RWPE2 (cell line): Measurements from ENCODE around the gene STXBP4.

Experiments
- ATAC-seq: fragments of 200-7000 bp; cut with Tn5 transposase; 3 replicates; pipeline ENCODE4 v1.9.1; 2021; ENCODE audit warnings: low read depth
- DNase-seq: peaks from one replicate; pipeline ENCODE4 v3.0.0-alpha.2; 2020; ENCODE audit warnings: low spot score
- H3K27ac ChIP-seq: fragments of 450-650 bp; 2 replicates; pipeline ENCODE4 v1.5.1; 2017; ENCODE audit warnings: mild to moderate bottlenecking; ENCODE audit not compliant: poor library complexity, severe bottlenecking
- H3K27me3 ChIP-seq: fragments of 250-450 bp; sonication (Bioruptor Pico); 2 replicates; pipeline ENCODE4 v1.5.1; 2021; ENCODE audit warnings: mild to moderate bottlenecking, moderate library complexity; ENCODE audit not compliant: insufficient read depth, poor library complexity, severe bottlenecking
- H3K36me3 ChIP-seq: fragments of 250-450 bp; sonication (Bioruptor Pico); 2 replicates; pipeline ENCODE4 v1.5.1; 2020; ENCODE audit warnings: low read depth, mild to moderate bottlenecking, moderate library complexity
- H3K4me1 ChIP-seq: fragments of 250-450 bp; sonication (Bioruptor Pico); 2 replicates; pipeline ENCODE4 v1.5.1; 2021; ENCODE audit warnings: mild to moderate bottlenecking, moderate library complexity; ENCODE audit not compliant: insufficient read depth, poor library complexity, severe bottlenecking
- H3K4me3 ChIP-seq: fragments of 250-450 bp; sonication (Bioruptor Pico); 2 replicates; pipeline ENCODE4 v1.5.1; 2021; ENCODE audit warnings: mild to moderate bottlenecking, moderate library complexity; ENCODE audit not compliant: severe bottlenecking
- H3K9me3 ChIP-seq: fragments of 250-450 bp; sonication (Bioruptor Pico); 2 replicates; pipeline ENCODE4 v1.5.1; 2021; ENCODE audit warnings: mild to moderate bottlenecking, moderate library complexity; ENCODE audit not compliant: severe bottlenecking
- TF ChIP-seq, protein P1 (sequence below): fragments of 450-650 bp; IDR thresholded peaks from one replicate; pipeline ENCODE4 v1.5.1; 2017; ENCODE audit warnings: mild to moderate bottlenecking, moderate library complexity; ENCODE audit not compliant: poor library complexity, severe bottlenecking

Gene STXBP4

GRCh38 chr17:55144518-55144917 lies 176.0 kb downstream of the STXBP4 start:
- ATAC-seq: no peak
- Histone ChIP-seq H3K36me3 (no peaks in the 10 kb centered on the region), H3K4me1 (no peaks in the 10 kb centered on the region), H3K27me3 (no peaks in the 10 kb centered on the region), H3K9me3 (no peaks in the 10 kb centered on the region), H3K27ac (no peak overlapping the region), H3K4me3 (no peak overlapping the region)
- DNase-seq: no peak
- TF ChIP-seq, protein P1, sequence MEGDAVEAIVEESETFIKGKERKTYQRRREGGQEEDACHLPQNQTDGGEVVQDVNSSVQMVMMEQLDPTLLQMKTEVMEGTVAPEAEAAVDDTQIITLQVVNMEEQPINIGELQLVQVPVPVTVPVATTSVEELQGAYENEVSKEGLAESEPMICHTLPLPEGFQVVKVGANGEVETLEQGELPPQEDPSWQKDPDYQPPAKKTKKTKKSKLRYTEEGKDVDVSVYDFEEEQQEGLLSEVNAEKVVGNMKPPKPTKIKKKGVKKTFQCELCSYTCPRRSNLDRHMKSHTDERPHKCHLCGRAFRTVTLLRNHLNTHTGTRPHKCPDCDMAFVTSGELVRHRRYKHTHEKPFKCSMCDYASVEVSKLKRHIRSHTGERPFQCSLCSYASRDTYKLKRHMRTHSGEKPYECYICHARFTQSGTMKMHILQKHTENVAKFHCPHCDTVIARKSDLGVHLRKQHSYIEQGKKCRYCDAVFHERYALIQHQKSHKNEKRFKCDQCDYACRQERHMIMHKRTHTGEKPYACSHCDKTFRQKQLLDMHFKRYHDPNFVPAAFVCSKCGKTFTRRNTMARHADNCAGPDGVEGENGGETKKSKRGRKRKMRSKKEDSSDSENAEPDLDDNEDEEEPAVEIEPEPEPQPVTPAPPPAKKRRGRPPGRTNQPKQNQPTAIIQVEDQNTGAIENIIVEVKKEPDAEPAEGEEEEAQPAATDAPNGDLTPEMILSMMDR: no peak

DNA sequence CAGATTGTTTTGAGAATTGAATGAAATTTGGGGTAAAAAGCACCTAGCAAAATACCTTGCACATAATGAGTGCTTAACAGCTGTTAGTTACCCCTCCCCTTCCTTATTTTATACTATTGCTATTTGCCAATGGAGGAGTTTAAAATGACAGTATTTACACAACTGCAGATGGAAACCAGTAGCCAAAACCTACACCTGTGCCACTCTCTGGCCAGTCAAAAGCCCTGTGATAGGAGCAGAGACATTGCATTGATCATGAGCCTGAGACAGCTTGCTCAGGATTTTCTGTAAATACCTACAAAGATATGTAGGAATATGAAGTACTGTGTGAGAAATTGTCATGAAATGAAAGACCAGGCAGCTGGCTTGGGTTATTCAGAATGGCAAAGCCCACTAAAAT lies 180.9 kb downstream of the STXBP4 start:
- no peak overlapping the region for H3K4me3 ChIP-seq
- TF ChIP-seq, protein P1: no peak
- no peak overlapping the region for H3K27ac ChIP-seq
- DNase-seq (no peak), ATAC-seq (no peak)
- no peaks in the 10 kb centered on the region for H3K36me3 ChIP-seq
- no peaks in the 10 kb centered on the region for H3K27me3 ChIP-seq
- H3K4me1 ChIP-seq: no peaks in the 10 kb centered on the region
- no peaks in the 10 kb centered on the region for H3K9me3 ChIP-seq

DNA sequence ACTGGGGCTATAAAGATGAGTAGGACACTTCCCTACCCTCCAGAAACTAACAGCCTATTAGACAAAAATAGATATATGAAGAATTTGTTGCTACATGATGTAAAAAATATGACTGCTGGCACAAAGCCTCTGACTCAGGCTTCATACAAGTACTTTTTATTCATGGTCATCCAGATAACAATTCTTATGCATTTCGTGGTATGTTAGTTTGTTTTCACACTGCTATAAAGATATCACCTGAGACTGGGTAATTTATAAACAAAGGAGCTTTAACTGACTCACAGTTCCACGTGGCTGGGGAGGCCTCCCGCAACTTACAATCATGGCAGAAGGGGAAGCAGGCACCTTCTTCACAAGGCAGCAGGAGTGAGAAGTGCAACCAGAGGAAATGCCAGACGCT lies 183.7 kb downstream of the STXBP4 start:
- H3K36me3 ChIP-seq: no peaks in the 10 kb centered on the region
- no peak overlapping the region for H3K4me3 ChIP-seq
- no peak overlapping the region for H3K27ac ChIP-seq
- TF ChIP-seq, protein P1: no peak
- H3K4me1 ChIP-seq: peaks cover 5% of the 10 kb centered on the region
- H3K27me3 ChIP-seq: no peaks in the 10 kb centered on the region
- DNase-seq (no peak), ATAC-seq (peak; percentile 19; the same call in 1 of the 3 replicates)
- no peaks in the 10 kb centered on the region for H3K9me3 ChIP-seq

DNA sequence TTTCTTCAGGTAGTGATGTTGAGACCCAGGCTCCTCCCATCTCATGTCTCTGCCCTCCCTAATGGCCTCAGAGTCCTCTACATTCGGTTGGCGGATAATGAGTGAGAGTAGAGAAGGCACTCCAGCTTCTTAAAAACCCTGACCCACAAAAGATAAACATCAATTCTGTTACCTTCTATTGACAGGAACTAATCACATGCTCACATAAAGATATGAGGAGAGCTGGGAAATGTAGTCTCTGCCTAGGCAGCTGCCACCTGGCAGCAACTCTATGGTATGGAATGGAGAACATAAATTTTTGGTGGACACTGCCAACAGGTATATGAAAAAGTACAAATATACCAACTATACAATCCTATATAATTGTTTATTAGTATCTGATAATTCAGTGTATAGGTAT lies 185.5 kb downstream of the STXBP4 start:
- no peaks in the 10 kb centered on the region for H3K9me3 ChIP-seq
- no peak overlapping the region for H3K27ac ChIP-seq
- H3K27me3 ChIP-seq: no peaks in the 10 kb centered on the region
- DNase-seq: no peak
- H3K36me3 ChIP-seq: no peaks in the 10 kb centered on the region
- H3K4me3 ChIP-seq: no peak overlapping the region
- TF ChIP-seq, protein P1: no peak
- H3K4me1 ChIP-seq: peaks cover 24% of the 10 kb centered on the region
- ATAC-seq: no peak

DNA sequence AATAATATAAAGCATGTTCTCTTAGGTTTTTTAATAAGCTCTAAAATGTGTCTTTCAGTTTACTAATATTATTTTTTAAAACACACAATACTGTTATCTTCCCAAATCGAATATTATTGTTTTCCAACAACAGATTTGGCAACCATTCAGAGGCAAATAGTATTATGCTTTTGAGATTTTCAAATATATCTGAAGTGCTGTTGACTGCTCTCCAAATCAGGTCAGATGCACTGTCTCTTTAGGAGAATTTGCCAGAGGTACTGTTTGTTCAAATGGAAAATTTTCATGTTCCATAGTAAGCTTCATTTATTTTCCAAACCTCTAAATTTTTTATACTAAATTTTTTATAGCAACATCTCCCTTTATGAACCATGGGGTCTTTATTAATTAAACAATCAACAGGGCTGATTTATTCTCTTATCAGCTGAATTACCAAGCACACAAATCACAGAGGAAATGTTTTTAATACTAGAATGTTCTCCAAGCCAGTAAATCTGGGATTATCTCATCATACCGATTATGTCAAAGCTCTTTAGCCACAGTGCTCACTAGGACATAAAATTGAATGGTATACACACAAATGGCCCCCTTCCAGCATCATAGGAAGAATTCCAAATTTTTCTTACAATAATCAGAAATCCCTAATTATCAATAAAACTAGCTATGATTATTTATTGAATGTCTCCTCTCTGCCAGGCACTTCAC lies 187.4 kb downstream of the STXBP4 start:
- Histone ChIP-seq H3K27ac (no peak overlapping the region), H3K27me3 (no peaks in the 10 kb centered on the region), H3K4me3 (no peak overlapping the region), H3K9me3 (no peaks in the 10 kb centered on the region), H3K4me1 (peaks cover 27% of the 10 kb centered on the region), H3K36me3 (no peaks in the 10 kb centered on the region; the same call in 1 of the 2 replicates)
- TF ChIP-seq, protein P1: no peak
- no peak for DNase-seq
- ATAC-seq: no peak
